Measurements from ENCODE around the gene EVL.

DNA sequence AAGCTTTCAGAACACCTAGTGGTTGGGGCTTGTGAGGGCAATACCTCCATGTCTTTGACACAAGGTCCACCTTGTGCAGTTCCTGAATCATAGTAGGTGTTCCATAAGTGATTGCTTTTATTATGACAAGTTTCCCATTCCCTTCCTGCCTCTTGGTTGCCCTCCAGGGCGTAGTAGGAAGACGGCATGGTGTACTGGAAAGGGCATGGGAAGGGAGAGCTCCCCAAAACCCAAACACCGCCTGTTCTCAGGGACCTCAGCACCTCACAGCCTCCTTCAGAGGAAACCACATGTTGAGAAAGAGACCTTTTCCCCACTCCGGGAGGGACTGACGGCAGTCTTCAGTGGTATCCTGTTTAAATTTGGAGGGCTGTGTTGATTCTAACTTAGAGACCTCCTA is 21.1 kb downstream of the EVL start:
- TF ChIP-seq, protein P1, sequence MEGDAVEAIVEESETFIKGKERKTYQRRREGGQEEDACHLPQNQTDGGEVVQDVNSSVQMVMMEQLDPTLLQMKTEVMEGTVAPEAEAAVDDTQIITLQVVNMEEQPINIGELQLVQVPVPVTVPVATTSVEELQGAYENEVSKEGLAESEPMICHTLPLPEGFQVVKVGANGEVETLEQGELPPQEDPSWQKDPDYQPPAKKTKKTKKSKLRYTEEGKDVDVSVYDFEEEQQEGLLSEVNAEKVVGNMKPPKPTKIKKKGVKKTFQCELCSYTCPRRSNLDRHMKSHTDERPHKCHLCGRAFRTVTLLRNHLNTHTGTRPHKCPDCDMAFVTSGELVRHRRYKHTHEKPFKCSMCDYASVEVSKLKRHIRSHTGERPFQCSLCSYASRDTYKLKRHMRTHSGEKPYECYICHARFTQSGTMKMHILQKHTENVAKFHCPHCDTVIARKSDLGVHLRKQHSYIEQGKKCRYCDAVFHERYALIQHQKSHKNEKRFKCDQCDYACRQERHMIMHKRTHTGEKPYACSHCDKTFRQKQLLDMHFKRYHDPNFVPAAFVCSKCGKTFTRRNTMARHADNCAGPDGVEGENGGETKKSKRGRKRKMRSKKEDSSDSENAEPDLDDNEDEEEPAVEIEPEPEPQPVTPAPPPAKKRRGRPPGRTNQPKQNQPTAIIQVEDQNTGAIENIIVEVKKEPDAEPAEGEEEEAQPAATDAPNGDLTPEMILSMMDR (IDR thresholded peaks at IDR 0.05; ENCODE audit: extremely low read depth in 1 of 2, insufficient read depth in 1 of 2, low read depth in 1 of 2, low read length in 2 of 2), result no peak
- TF ChIP-seq, protein P2, sequence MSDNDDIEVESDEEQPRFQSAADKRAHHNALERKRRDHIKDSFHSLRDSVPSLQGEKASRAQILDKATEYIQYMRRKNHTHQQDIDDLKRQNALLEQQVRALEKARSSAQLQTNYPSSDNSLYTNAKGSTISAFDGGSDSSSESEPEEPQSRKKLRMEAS (IDR thresholded peaks at IDR 0.05; ENCODE audit: insufficient read depth, insufficient read length), result no peak
- TF ChIP-seq POLR2A (IDR thresholded peaks at IDR 0.05; ENCODE audit: low read depth, low read length) (no peak), POLR2AphosphoS5 (IDR thresholded peaks at IDR 0.05; ENCODE audit: insufficient read depth, low read depth, low read length) (no peak), EZH2 (IDR thresholded peaks at IDR 0.05; ENCODE audit: borderline replicate concordance, low read depth, low read length, severe bottlenecking) (no peak), MYC (IDR thresholded peaks at IDR 0.05; ENCODE audit: low read depth, low read length) (no peak), JUN (IDR thresholded peaks at IDR 0.05; ENCODE audit: borderline replicate concordance, insufficient read depth, insufficient read length, low read depth) (no peak)

Measured in endothelial cell of umbilical vein (primary cell).